NCI-H1092 treated with DMSO at 0.1 percent for 48 hours (cell line): ENCODE results near the gene CRISP1.
"Not testable (repeated sequence)": the region's sequence is repeated elsewhere in the genome, so short reads cannot be mapped to it uniquely, and the experiment has no call there.

ENCODE experiments used
- DNase-seq: peaks from one replicate; lab custom pipeline; 2025; lab: John Stamatoyannopoulos, UW

Gene CRISP1

DNA sequence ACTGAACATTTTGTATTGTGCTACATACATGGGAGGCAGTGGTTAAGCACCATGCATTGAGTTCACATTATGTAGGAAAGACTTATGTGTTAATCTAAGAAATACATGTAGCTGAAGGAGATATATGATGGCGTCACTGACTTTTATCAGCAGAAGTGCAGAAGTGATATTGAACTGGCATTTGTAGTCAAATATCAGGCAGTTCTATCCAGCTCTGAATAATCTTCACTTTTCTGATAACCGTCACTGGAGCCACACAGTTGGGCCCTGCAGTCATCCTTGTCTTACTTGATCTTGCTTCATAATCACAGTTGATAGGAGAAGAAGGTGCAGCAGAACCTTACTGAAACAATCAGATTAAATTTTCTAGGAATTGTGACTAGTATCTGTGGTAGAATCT is 26.4 kb downstream of the CRISP1 start:
- no peak for DNase-seq

DNA sequence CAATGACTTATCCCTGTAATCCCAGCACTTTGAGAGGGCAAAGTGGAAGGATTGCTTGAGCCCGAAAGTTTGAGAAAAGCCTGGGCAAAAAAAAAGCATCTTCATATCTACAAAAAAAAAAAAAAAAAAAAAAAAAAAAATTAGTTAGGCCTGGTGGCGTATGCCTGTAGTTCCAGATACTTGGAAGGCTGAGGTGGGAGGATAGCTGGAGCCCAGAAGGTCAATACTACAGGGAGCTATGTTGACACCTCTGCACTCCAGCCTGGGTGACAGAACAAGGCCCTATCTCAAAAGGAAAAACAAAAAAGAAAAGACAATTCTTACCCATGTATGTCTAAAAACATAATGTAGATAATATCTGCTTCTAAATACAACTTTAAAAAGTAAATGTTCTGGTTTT is 27.2 kb downstream of the CRISP1 start:
- DNase-seq: no peak

DNA sequence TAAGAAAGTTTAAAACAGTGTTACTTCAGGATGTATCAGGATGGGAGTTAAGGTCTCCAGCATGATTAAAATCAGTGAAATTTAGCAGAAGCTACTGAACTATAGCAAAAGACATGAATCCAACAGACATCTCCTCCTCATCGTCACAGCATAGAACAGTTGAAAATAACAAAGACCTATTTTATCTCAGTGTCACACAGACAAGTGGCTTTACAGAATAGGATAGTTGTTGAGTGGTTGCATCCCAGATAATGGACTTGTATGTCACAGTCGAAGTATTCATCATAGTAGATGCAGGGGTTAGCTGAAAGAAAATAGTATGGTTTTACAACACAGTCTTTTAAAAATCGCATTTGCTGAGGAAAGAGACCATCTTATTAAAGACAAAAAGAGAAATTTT is 31.2 kb downstream of the CRISP1 start:
- no peak for DNase-seq

DNA sequence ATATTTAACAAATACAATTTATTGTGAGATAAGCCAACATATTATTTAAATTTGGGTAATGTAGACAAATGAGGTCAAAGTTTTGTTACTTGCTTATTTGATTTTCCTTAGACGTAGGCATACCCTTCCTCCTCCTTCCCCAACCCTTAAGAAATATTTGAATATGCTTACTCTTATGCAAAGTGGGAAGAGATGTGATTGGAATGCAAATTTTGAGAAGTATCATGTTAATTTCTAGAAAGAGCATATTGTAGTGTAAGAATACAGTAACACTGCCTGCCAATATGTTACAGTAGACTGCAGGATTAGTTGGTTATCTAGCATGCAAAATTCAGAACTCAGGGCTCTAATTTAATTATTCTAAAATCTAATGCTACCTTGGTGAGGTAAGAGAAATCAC is 32.9 kb downstream of the CRISP1 start:
- no peak for DNase-seq

DNA sequence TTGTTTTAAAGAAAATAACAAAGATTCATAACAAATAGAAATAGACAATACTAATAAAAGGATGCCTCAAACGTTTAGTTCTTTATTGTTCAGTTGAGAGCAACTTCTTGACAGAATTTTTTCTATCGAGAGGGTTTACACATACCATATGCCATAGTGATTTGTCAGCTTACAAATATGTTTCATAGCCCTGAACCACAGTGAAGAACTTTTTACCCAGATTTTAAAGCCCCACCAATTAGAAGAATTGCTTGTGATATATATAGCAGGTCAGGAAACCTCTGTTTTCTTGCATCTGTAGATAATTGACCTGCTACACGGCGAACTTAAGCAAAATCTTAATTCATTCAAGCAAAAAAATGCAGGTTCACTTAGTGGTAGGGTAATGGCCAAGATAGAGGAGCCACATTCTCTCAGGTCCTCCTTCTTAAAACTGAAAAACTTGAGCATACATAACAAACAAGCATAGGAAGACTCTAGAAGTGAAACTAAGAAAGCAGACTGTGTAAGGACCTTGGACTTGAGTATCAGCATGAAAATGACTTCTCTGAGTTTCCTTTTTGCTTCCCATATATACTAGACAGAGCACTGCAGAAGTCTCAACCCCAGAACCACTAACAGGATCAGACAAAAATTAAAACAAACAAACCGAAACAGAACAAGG is 39.5 kb downstream of the CRISP1 start:
- no peak for DNase-seq

DNA sequence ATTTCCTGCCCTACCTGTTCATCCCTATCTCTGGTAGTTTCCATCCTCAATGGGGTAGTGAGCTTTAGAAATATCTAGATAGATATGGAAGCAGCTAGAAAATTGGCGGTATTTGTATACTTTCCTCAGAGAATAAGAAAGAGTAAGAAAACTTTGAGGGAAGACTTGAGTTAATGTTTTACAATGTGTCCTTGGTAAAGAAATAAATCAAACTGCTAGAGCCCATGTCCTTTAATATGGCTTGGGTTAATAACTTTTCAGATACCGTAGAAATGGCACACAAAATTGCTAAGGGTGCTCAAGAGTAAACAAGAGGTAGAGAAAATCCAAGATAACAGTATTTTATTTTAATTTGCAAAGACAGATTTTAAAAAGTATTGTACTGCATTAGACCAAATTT is 51.2 kb downstream of the CRISP1 start:
- DNase-seq: no peak

DNA sequence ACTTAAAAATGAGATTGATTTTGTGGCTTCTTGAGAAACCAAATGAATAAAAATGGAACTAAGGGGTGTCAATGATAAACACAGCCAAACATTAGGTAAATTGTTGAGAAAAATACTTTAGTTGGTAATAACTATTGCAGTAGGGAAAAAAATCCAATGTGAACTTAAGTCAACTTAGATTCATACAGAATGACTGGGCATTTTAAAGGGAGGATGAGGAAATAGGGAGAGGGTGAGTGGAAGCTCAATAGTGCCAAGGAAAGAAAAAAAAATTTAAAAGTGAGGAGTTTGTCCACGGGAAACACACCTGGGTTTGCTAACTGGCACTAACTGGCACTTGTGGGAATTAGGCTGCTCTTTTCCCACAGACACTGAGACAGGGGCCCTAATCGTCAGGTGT is 53.1 kb downstream of the CRISP1 start:
- DNase-seq: no peak

DNA sequence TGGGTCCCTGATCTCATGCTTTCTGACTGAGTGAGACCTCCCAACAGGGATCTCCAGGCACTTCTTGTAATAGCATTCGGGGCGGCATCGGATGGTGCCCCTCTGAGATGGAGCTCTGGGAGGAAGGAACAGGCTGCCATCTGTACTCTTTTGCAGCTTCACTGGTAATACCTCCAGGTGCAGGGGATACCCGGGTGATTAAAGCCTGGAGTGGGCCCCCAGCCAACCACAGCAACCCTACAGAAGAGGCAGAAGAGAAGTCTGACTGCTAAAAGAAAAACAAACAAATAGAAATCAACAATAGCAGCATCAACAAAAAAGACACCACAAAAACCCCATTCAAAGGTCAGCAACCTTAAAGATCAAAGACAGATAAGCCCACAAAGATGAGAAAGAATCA is 60.2 kb downstream of the CRISP1 start:
- DNase-seq: peak; percentile 27

DNA sequence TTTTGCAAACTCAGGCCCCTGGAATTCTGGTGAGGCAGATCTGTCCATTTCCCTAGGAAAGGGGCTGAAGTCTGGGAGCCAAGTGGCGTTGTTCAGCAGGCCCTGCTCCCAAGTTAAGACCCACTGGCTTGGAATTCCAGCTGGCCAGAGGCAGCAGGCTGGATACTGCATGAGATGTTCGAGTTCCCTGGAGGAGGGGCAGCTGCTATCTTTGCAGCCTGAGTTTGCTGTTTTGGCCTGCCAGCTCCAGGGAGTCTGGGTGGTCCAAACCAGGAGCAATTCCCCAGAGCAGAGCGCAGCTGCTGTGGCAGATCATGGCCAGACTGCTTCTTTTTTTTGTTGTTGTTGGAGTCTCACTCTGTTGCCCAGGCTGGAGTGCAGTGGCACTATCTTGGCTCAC is 61.1 kb downstream of the CRISP1 start:
- DNase-seq: no peak

DNA sequence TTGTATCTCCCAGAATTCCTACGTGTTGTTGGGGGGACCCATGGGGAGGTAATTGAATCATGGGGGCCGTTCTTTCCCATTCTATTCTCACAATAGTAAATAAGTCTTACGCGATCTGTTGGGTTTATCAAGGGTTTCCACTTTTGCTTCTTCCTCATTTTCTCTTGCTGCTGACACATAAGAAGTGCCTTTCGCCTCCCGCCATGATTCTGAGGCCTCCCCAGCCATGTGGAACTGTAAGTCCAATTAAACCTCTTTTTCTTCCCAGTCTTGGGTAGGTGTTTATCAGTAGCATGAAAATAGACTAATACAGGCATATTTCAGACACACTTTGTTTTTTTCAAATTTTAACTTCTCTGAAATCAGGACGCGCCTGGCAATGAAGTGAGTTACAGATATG is 64.8 kb downstream of the CRISP1 start:
- no peak for DNase-seq

DNA sequence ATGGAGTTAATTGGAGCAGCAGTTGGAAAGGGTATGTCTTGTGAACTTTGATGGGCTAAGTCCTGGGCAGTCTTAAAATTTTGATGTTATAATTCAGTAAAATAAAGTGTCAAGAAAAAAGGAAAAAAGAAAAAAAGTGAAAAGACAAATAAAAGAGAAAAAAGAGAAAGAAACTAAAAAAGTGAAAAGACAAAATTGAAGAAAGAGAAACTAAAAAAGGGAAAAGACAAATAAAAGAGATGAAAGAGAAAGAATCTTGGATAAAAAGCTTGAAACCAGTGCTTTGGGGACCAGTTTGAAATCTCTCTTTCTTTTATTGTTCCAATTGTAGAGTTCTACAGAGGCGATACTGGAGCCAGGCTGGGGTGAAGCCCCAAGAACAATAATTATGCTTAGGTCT is 67.2 kb downstream of the CRISP1 start:
- DNase-seq: no peak

DNA sequence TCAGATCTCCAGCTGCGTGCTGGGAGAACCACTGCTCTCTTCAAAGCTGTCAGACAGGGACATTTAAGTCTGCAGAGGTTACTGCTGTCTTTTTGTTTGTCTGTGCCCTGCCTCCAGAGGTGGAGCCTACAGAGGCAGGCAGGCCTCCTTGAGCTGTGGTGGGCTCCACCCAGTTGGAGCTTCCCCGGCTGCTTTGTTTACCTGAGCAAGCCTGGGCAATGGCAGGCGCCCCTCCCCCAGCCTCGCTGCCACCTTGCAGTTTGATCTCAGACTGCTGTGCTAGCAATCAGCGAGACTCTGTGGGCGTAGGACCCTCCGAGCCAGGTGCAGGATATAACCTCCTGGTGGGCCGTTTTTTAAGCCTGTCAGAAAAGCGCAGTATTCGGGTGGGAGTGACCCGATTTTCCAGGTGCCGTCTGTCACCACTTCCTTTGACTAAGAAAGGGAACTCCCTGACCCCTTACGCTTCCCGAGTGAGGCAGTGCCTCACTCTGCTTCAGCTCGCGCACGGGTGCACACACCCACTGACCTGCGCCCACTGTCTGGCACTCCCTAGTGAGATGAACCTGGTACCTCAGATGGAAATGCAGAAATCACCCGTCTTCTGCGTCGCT is 69.4 kb downstream of the CRISP1 start:
- DNase-seq: not testable (repeated sequence)

DNA sequence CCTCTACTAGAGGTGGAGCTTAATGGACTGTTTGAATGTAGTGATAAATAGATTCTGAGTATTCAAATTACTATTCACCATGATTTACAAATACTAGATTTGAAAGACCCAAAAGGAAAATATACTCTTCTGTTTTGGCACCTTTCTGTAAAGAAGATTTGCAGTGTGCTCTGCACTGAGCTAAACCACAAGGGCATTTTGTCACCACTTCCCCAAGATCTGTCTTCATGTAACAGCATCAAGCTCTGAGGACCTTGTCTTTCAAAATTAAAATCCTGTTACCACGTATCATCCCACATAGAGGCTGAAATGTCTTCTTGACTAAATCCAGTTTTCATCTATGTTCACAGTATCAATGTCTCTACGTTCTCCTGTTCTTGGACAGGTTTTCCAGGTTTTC is 76.0 kb downstream of the CRISP1 start:
- no peak for DNase-seq

DNA sequence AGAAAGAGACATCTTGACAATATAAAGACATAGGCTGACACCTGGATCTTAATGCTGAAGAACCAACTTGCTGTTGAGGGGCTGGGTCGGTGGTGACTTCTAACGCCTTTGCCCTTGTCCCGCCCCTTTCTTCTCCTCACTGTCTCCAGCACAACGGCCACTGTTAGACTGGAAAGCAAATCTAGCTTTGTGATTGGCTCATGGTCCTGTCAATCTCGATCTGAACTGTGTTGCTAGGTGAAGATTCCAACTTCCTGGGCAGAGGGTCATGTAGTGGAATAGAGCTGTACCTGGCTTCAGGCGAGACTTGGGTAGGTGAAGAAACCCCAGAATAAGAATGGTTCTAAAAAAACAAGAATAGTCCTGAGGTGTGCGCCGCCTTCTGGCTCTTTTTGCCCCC is 79.2 kb downstream of the CRISP1 start, which contains the start of gene PGK2:
PGK2 (minus strand) TSS at position 110 of the 400 bp plus-strand sequence; CDS start at position 12, 98 bp downstream.
- DNase-seq: no peak

DNA sequence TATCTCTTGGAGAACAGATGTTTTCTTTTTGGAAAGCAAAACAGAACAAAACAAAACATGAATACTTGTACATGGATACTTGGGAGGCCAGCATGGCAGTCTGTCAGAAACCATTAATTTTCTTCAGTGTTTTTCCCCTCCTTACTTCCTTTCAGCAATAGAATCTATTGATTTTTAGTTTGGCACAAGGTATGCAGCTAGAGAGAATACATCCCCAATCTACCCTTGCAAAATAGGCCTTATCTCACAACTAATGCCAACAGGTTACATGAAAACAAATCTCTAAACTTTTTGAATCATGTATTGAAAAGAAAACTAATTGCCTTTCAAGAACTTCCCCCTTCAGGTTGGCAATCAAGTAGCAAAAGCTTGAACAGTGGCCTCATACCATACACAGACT is 82.1 kb downstream of the CRISP1 start:
- no peak for DNase-seq
